Tibial artery (tissue), 4 donors: ENCODE measurements around the gene EEF1A1.
A peak's percentile ranks its signal among the peaks of the same experiment; 100 is the strongest.
"Not testable (repeated sequence)": the region's sequence is repeated elsewhere in the genome, so short reads cannot be mapped to it uniquely, and the experiment has no call there.

Source experiments
- DNase-seq, 2 donors: peaks; one replicate each; pipeline ENCODE4 v3.0.0-alpha.2; 2019
- H3K27ac ChIP-seq, 2 donors: fragments of 200-600 bp; sonication (generic) in 1 of 2; 1 replicate in 1 of 2; 2 replicates in 1 of 2; pipeline ENCODE4 v1.5.1; 2018 to 2019; ENCODE audit warnings: mild to moderate bottlenecking in 1 of 2
- H3K27me3 ChIP-seq, 2 donors: fragments of 200-600 bp; sonication (generic) in 1 of 2; one replicate each; pipeline versions ENCODE4 v1.5.1 to v1.6.0; 2016 to 2019
- H3K36me3 ChIP-seq, 3 donors: fragments of 200-600 bp; sonication (generic) in 2 of 3; one replicate each; pipeline ENCODE4 v1.5.1; 2016 to 2019; ENCODE audit warnings: mild to moderate bottlenecking in 2 of 3
- H3K4me1 ChIP-seq, 4 donors: fragments of 200-600 bp; sonication (generic) in 2 of 4; 1 replicate in 3 of 4; 2 replicates in 1 of 4; pipeline ENCODE4 v1.5.1; 2016 to 2019
- H3K4me3 ChIP-seq, 2 donors: fragments of 200-600 bp; sonication (generic) in 1 of 2; 1 replicate in 1 of 2; 2 replicates in 1 of 2; pipeline ENCODE4 v1.5.1; 2018 to 2019; ENCODE audit warnings: mild to moderate bottlenecking in 2 of 2
- H3K9me3 ChIP-seq, 3 donors: fragments of 200-600 bp; sonication (generic) in 1 of 3; one replicate each; pipeline ENCODE4 v1.5.1; 2016 to 2019
- intact Hi-C: fragments of 100-400 bp; cut with DNase I; formaldehyde crosslinking; loops from one replicate; pipeline ENCODE4 v1.15.0; 2023; ENCODE audit warnings: low total_unique reads
- TF ChIP-seq, protein P1 (sequence below), 2 experiments: fragments of 200-600 bp in 1 of 2; fragments of 450-650 bp in 1 of 2; IDR thresholded peaks; one replicate each; pipeline ENCODE4 v1.5.1; 2017 to 2019; ENCODE audit warnings: antibody characterized with exemption in 2 of 2, mild to moderate bottlenecking in 1 of 2, moderate library complexity in 1 of 2

Gene EEF1A1

DNA sequence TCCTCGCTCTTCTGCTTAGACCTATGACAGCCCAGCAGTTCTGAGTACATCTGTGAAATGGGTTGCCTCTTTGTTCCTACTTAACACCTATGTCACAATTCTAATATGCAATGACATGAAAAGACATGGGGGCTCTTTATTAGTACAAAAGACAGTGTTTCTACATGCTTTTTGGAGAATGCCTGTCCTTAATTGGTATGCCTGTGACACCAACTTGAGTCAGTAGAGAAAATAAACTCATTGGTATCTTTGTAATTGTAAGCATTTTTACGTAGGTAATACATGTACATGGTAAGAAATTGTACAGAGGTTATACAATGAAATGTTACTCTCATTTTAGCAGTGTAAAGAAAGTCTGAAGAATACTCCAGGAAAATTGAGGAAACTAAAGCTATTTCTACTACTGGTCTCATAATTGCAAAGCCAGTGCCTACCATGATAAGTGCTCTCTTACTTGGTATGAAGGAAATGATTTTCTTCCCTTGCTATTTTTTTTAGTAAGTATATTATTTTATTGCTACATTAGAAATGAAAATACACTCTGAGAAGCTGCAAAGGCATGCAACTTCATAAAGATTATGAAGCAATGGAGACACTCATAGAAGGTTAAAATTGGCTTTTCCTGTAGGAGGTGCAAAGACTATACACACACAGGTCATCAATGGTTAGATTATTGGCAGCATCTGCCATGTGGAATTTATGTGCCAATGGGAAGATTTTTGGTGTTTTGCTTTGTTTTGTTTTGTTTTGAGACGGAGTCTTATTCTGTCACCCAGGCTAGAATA is 4.9 kb upstream of the EEF1A1 start:
- H3K4me1 ChIP-seq: peaks cover 0 to 23% (median 10%) of the 10 kb centered on the region in 4 donors
- no peaks in the 10 kb centered on the region for H3K27me3 ChIP-seq
- DNase-seq: no peak
- no peak overlapping the region for H3K27ac ChIP-seq
- TF ChIP-seq, protein P1, sequence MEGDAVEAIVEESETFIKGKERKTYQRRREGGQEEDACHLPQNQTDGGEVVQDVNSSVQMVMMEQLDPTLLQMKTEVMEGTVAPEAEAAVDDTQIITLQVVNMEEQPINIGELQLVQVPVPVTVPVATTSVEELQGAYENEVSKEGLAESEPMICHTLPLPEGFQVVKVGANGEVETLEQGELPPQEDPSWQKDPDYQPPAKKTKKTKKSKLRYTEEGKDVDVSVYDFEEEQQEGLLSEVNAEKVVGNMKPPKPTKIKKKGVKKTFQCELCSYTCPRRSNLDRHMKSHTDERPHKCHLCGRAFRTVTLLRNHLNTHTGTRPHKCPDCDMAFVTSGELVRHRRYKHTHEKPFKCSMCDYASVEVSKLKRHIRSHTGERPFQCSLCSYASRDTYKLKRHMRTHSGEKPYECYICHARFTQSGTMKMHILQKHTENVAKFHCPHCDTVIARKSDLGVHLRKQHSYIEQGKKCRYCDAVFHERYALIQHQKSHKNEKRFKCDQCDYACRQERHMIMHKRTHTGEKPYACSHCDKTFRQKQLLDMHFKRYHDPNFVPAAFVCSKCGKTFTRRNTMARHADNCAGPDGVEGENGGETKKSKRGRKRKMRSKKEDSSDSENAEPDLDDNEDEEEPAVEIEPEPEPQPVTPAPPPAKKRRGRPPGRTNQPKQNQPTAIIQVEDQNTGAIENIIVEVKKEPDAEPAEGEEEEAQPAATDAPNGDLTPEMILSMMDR (IDR thresholded peaks at IDR 0.05): no peak
- intact Hi-C loops: no loop called here
- H3K36me3 ChIP-seq: no peaks in the 10 kb centered on the region
- H3K9me3 ChIP-seq: no peaks in the 10 kb centered on the region
- H3K4me3 ChIP-seq: no peak overlapping the region

DNA sequence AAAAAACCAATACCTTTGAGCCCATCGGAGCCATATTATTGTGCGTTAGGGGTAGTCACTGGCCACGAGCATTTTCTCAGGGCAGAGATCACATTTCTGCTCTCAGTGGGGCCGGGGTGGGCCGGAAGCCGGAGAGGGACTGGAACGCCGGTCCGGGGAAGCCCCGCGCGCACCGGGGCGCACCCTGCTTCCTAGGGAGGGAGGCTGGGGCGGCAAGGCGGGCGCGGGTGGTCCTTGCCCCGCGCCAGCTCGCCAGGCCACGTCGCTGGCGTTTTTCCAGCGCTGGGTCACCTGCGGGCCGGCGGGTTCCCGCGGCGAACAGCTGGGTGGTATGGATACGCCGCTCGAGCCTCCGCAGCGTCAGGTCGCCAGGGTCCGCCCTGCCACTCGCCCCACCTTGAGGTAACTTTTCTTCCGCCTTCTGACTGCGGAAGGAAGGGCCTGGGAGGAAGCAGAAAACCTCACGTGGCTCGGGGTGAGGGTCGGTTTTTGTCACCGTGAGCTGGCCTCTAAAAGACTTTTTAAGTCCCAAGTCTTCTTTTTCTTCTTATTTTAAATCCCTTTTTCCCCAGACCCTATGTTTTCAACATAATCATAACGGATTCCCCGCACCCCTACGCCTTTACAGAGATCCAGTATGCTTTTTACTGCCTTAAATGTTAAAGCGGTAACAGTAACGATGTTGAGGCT is 2.7 kb upstream of the EEF1A1 start:
- DNase-seq: peak; percentile 47 to 73
- Histone ChIP-seq H3K9me3 (no peaks in the 10 kb centered on the region), H3K4me3 (peak overlapping the region; percentile 64 to 75), H3K4me1 (peaks cover 0 to 37% (median 18%) of the 10 kb centered on the region in 4 donors), H3K36me3 (peaks cover 11 to 13% (median 12%) of the 10 kb centered on the region in 3 donors), H3K27me3 (no peaks in the 10 kb centered on the region), H3K27ac (peak overlapping the region; percentile 78 to 99)
- intact Hi-C loops: no loop called here
- TF ChIP-seq, protein P1 (IDR thresholded peaks at IDR 0.05): no peak

DNA sequence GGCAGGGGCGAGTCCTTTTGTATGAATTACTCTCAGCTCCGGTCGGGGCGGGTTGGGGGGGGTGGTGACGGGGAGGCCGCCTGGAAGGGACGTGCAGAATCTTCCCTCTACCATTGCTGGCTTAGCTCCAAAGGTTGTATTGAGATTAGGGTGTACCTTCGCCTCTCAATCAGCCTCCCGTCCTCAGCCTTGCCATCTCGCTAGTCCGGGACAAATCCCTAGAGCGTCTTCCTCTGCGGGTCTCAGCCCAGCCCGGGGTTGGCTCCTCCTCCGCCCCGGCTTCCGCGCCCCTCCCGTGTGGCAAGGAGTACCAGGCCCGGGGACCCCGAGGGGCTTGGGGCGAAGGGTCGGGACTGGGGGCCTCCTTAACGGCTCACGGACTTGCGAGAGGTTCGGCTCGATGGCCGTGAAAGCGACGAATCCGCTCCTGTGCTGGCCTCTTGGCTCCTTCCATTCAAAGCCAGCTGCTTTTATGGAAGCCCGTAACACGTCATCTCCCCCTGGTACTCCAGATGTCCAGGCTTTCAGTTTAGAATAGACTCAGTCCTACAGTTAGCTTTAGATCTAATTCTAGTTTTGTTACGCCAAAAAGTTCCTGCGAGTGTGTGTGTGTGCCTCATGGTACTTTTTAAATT is 636 bp upstream of the EEF1A1 start:
- Histone ChIP-seq H3K9me3 (no peaks in the 10 kb centered on the region), H3K4me3 (peak overlapping the region; percentile 82 to 88), H3K36me3 (peaks cover 28 to 31% (median 30%) of the 10 kb centered on the region in 3 donors), H3K27ac (peak overlapping the region; percentile 97 to 99), H3K27me3 (no peaks in the 10 kb centered on the region), H3K4me1 (peaks cover 0 to 56% (median 29%) of the 10 kb centered on the region in 4 donors)
- peak; percentile 74 to 89 for DNase-seq
- intact Hi-C loops: loop anchor here (2.0 kb wide), 1 partner anchor 59 kb away; no protein-coding TSS in a partner anchor
- TF ChIP-seq, protein P1 (IDR thresholded peaks at IDR 0.05): no peak

DNA sequence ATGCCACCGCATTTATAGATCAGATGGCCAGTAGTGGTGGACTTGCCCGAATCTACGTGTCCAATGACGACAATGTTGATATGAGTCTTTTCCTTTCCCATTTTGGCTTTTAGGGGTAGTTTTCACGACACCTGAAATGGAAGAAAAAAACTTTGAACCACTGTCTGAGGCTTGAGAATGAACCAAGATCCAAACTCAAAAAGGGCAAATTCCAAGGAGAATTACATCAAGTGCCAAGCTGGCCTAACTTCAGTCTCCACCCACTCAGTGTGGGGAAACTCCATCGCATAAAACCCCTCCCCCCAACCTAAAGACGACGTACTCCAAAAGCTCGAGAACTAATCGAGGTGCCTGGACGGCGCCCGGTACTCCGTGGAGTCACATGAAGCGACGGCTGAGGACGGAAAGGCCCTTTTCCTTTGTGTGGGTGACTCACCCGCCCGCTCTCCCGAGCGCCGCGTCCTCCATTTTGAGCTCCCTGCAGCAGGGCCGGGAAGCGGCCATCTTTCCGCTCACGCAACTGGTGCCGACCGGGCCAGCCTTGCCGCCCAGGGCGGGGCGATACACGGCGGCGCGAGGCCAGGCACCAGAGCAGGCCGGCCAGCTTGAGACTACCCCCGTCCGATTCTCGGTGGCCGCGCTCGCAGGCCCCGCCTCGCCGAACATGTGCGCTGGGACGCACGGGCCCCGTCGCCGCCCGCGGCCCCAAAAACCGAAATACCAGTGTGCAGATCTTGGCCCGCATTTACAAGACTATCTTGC is 725 bp downstream of the EEF1A1 start:
- intact Hi-C loops: loop anchor here (2.0 kb wide), 1 partner anchor 61 kb away; no protein-coding TSS in a partner anchor
- Histone ChIP-seq H3K27me3 (no peaks in the 10 kb centered on the region), H3K9me3 (no peaks in the 10 kb centered on the region), H3K36me3 (peaks cover 40 to 45% (median 41%) of the 10 kb centered on the region in 3 donors), H3K27ac (peak overlapping the region; percentile 97 to 99), H3K4me1 (peaks cover 0 to 69% (median 38%) of the 10 kb centered on the region in 4 donors), H3K4me3 (peak overlapping the region; percentile 82 to 88)
- DNase-seq: peak; percentile 82 to 90
- TF ChIP-seq, protein P1 (IDR thresholded peaks at IDR 0.05): no peak

DNA sequence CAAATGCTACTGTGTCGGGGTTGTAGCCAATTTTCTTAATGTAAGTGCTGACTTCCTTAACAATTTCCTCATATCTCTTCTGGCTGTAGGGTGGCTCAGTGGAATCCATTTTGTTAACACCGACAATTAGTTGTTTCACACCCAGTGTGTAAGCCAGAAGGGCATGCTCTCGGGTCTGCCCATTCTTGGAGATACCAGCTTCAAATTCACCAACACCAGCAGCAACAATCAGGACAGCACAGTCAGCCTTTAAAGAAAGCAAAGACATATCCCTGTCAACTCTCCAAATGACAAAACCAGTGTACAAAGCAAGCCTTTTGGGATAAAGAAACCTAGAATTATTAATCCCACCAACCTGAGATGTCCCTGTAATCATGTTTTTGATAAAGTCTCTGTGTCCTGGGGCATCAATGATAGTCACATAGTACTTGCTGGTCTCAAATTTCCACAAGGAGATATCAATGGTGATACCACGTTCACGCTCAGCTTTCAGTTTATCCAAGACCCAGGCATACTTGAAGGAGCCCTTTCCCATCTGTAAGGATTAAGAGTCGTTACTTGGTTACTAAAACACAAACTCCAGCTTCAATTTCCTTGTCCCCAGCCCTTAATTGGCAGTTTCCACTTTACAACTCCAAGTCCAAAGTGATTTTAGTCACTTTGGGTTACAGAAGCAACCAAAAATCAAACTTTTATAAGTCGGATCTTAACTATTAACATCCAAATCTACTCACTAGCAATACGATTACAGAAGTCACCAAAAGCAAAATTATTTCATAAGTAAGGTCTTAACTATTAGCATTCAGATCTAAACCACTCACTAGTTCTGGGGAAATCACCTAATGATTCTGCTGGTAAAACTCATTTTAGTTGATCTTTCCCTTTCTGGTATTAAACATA is 1.6 kb downstream of the EEF1A1 start:
- Histone ChIP-seq H3K36me3 (peaks cover 45 to 54% (median 49%) of the 10 kb centered on the region in 3 donors), H3K27ac (peak overlapping the region; percentile 97 to 99), H3K4me1 (peaks cover 0 to 75% (median 39%) of the 10 kb centered on the region in 4 donors), H3K4me3 (peak overlapping the region; percentile 82 to 88)
- DNase-seq, H3K9me3 ChIP-seq, H3K27me3 ChIP-seq, intact Hi-C loops: not testable (repeated sequence)

DNA sequence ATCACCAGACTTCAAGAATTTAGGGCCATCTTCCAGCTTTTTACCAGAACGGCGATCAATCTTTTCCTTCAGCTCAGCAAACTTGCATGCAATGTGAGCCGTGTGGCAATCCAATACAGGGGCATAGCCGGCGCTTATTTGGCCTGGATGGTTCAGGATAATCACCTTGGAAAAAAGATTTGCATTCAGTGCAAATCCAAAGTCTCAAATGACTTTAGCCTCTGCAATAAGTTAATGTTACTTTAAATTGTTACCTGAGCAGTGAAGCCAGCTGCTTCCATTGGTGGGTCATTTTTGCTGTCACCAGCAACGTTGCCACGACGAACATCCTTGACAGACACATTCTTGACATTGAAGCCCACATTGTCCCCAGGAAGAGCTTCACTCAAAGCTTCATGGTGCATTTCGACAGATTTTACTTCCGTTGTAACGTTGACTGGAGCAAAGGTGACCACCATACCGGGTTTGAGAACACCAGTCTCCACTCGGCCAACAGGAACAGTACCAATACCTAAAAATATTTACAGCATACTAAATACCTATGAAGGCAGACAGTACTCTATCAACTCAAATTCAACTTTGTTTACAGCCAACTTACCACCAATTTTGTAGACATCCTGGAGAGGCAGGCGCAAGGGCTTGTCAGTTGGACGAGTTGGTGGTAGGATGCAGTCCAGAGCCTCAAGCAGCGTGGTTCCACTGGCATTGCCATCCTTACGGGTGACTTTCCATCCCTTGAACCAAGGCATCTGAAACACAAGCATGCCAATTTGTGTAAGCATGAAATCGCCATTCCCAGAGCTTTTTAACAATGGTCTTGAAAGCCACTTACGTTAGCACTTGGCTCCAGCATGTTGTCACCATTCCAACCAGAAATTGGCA is 2.5 kb downstream of the EEF1A1 start:
- peak overlapping the region in 1 of 2 donors; percentile 82 for H3K4me3 ChIP-seq
- H3K4me1 ChIP-seq: peaks cover 0 to 68% (median 35%) of the 10 kb centered on the region in 4 donors
- H3K27me3 ChIP-seq, DNase-seq, intact Hi-C loops, H3K9me3 ChIP-seq: not testable (repeated sequence)
- H3K27ac ChIP-seq: peak overlapping the region in 1 of 2 donors; percentile 99
- peaks cover 51 to 61% (median 58%) of the 10 kb centered on the region in 3 donors for H3K36me3 ChIP-seq
